ENCODE data around the gene DMD. TPM values are rescaled to one million over a fixed set of nuclear protein-coding genes. Genes with fewer than 3 reads are reported as not detected.

Gene DMD
- polyA plus RNA-seq, 2 of the 4 experiments (the other 2 are of a cell fraction): 0.03 TPM; not detected in 1

- no peak for TF ChIP-seq REST (IDR thresholded peaks at IDR 0.05)
Observed at GRCh38 chrX:32195611-32196010, 1015.7 kb downstream of the DMD start (continued).

GRCh38 chrX:32191316-32191715 is 1020.0 kb downstream of the DMD start:
- Histone ChIP-seq H3K4me3 (no peak overlapping the region), H3K27ac (no peak overlapping the region), H3K4me1 (no peaks in the 10 kb centered on the region), H3K9me3 (no peaks in the 10 kb centered on the region), H3K4me2 (no peak overlapping the region)
- DNase-seq (ENCODE audit: low read depth in 1 of 2, low spot score in 1 of 2) (no peak), ATAC-seq (no peak), FAIRE-seq (peak; percentile 28)
- ChIA-PET CTCF (no interaction called here), POLR2A (no interaction called here)
- 2% methylated on average over 6 of the region's 6 CpGs for WGBS (ENCODE audit: missing lambda C conversion rate)
- TF ChIP-seq JUNB (IDR thresholded peaks at IDR 0.05): no peak
- TF ChIP-seq MYC (IDR thresholded peaks at IDR 0.05; ENCODE audit: borderline replicate concordance, low read length): no peak
- no peak for TF ChIP-seq USF2 (IDR thresholded peaks at IDR 0.05)
- TF ChIP-seq PHF8 (IDR thresholded peaks at IDR 0.05; ENCODE audit: borderline replicate concordance, low read depth): no peak
- TF ChIP-seq RNF2 (IDR thresholded peaks at IDR 0.05; ENCODE audit: borderline replicate concordance, low read depth): no peak
- TF ChIP-seq BHLHE40 (IDR thresholded peaks at IDR 0.05; ENCODE audit: low read depth, low read length): no peak
- TF ChIP-seq KDM5A (IDR thresholded peaks at IDR 0.05): no peak
- TF ChIP-seq POLR2A (IDR thresholded peaks at IDR 0.05; ENCODE audit: low read length): no peak
- TF ChIP-seq NFE2L2 (conservative IDR thresholded peaks at IDR 0.05; ENCODE audit: low read length): no peak
- no peak for TF ChIP-seq FOXS1 (CRISPR knock-in tag; IDR thresholded peaks at IDR 0.05)
- TF ChIP-seq HOXB5 (CRISPR knock-in tag; IDR thresholded peaks at IDR 0.05): no peak
- TF ChIP-seq NR3C1 (IDR thresholded peaks at IDR 0.05): no peak
- TF ChIP-seq HMGXB4 (CRISPR knock-in tag; IDR thresholded peaks at IDR 0.05; ENCODE audit: borderline replicate concordance): no peak
- TF ChIP-seq BCL3 (IDR thresholded peaks at IDR 0.05): no peak
- TF ChIP-seq SMC3 (IDR thresholded peaks at IDR 0.05): no peak
- TF ChIP-seq NPAS2 (CRISPR knock-in tag; IDR thresholded peaks at IDR 0.05; ENCODE audit: borderline replicate concordance): no peak

- 6% methylated on average over 2 of the region's 2 CpGs for WGBS (ENCODE audit: missing lambda C conversion rate)
- Histone ChIP-seq H3K4me2 (no peak overlapping the region), H3K27ac (no peak overlapping the region), H3K9me3 (no peaks in the 10 kb centered on the region), H3K4me3 (no peak overlapping the region), H3K4me1 (no peaks in the 10 kb centered on the region)
- no peak for DNase-seq (ENCODE audit: low read depth in 1 of 2, low spot score in 1 of 2)
- CTCF ChIA-PET: no interaction called here
- no peak for ATAC-seq
- POLR2A ChIA-PET: no interaction called here
- FAIRE-seq: no peak
- no peak for TF ChIP-seq RNF2 (IDR thresholded peaks at IDR 0.05; ENCODE audit: borderline replicate concordance, low read depth)
- TF ChIP-seq ZC3H11A (IDR thresholded peaks at IDR 0.05): no peak
- no peak for TF ChIP-seq USF2 (IDR thresholded peaks at IDR 0.05)
- TF ChIP-seq REST (IDR thresholded peaks at IDR 0.05): no peak
- no peak for TF ChIP-seq FOXS1 (CRISPR knock-in tag; IDR thresholded peaks at IDR 0.05)
- TF ChIP-seq EP300 (IDR thresholded peaks at IDR 0.05): no peak
- TF ChIP-seq KDM1A (IDR thresholded peaks at IDR 0.05; ENCODE audit: low read depth): no peak
- TF ChIP-seq RFX5 (IDR thresholded peaks at IDR 0.05): no peak
- no peak for TF ChIP-seq NFE2L2 (conservative IDR thresholded peaks at IDR 0.05; ENCODE audit: low read length)
- TF ChIP-seq EHF (CRISPR knock-in tag; IDR thresholded peaks at IDR 0.05): no peak
- no peak for TF ChIP-seq ZNF302 (CRISPR knock-in tag; IDR thresholded peaks at IDR 0.05)
- no peak for TF ChIP-seq CEBPB (IDR thresholded peaks at IDR 0.05)
Observed at GRCh38 chrX:32185160-32185559, 1026.2 kb downstream of the DMD start.

Data from A549 (cell line).